Lower lobe of right lung (tissue), 2 donors: ENCODE measurements around the gene PHTF2. TPM values are rescaled to one million over a fixed set of nuclear protein-coding genes. Genes with fewer than 3 reads are reported as not detected.

Experiments used
- ATAC-seq, 2 donors: fragments of 200-7000 bp; cut with Tn5 transposase; one replicate each; pipeline ENCODE4 v1.9.1; 2020 to 2022; ENCODE audit warnings: mild to moderate bottlenecking in 2 of 2, moderate library complexity in 2 of 2
- DNase-seq: peaks from one replicate; pipeline ENCODE4 v3.0.0-alpha.2; 2020
- H3K27ac ChIP-seq: fragments of 200-600 bp; one replicate; pipeline ENCODE4 v1.8.0; 2022
- H3K27me3 ChIP-seq: fragments of 200-600 bp; one replicate; pipeline ENCODE4 v1.8.0; 2022; ENCODE audit warnings: low read depth
- H3K36me3 ChIP-seq: fragments of 200-600 bp; one replicate; pipeline ENCODE4 v1.8.0; 2022; ENCODE audit warnings: mild to moderate bottlenecking
- H3K4me1 ChIP-seq: fragments of 200-600 bp; one replicate; pipeline ENCODE4 v1.8.0; 2022
- H3K4me3 ChIP-seq: fragments of 200-600 bp; one replicate; pipeline ENCODE4 v1.8.0; 2022; ENCODE audit warnings: mild to moderate bottlenecking
- H3K9me3 ChIP-seq: fragments of 200-600 bp; one replicate; pipeline ENCODE4 v1.8.0; 2022
- intact Hi-C: fragments of 100-400 bp; cut with DNase I; formaldehyde crosslinking; loops from one replicate; pipeline ENCODE4 v1.11.0; 2022
- total RNA-seq: library from RNA; stranded (reverse); fragmentation: NEBNext Ultra II Directional; extraction: Animal tissue kit (Norgen Biotek cat#: 25700); gene quantifications from one replicate; pipeline ENCODE4 v1.2.1, GENCODE V29; 2021
- TF ChIP-seq, protein P1 (sequence below): fragments of 200-600 bp; IDR thresholded peaks from one replicate; pipeline ENCODE4 v1.8.0; 2022; ENCODE audit warnings: antibody characterized with exemption, mild to moderate bottlenecking
- donor health status: DM: no; HTN: yes; CAD: no; lungs with severe emphysema.

PHTF2 gene
- total RNA-seq, 1 donor from 2014 or later: 15.2 TPM

DNA sequence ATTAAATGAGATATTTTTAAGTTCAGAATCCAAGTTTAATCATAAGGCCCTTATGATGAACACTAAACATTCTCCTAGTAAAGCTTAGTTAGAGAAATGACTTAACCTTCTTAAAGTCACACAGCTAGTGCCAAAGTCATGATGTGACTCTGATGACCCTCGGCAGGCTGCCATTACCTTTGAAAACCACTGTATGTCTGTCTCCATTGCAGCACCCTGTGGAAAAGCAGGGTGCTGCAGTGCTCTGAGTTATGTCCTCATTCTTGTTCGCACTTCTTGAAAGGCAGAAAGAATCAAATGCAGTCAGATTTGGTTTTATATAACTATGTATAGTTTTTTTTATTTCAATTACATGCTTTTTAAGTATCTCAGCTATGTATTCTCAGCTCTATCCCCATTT, 105.0 kb downstream of the PHTF2 start:
- Histone ChIP-seq H3K36me3 (peaks cover 5% of the 10 kb centered on the region), H3K4me3 (no peak overlapping the region), H3K9me3 (no peaks in the 10 kb centered on the region), H3K4me1 (no peaks in the 10 kb centered on the region), H3K27ac (no peak overlapping the region), H3K27me3 (no peaks in the 10 kb centered on the region)
- no peak for DNase-seq
- no peak for ATAC-seq
- TF ChIP-seq, protein P1, sequence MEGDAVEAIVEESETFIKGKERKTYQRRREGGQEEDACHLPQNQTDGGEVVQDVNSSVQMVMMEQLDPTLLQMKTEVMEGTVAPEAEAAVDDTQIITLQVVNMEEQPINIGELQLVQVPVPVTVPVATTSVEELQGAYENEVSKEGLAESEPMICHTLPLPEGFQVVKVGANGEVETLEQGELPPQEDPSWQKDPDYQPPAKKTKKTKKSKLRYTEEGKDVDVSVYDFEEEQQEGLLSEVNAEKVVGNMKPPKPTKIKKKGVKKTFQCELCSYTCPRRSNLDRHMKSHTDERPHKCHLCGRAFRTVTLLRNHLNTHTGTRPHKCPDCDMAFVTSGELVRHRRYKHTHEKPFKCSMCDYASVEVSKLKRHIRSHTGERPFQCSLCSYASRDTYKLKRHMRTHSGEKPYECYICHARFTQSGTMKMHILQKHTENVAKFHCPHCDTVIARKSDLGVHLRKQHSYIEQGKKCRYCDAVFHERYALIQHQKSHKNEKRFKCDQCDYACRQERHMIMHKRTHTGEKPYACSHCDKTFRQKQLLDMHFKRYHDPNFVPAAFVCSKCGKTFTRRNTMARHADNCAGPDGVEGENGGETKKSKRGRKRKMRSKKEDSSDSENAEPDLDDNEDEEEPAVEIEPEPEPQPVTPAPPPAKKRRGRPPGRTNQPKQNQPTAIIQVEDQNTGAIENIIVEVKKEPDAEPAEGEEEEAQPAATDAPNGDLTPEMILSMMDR: peak; percentile 17
- intact Hi-C loops: no loop called here

DNA sequence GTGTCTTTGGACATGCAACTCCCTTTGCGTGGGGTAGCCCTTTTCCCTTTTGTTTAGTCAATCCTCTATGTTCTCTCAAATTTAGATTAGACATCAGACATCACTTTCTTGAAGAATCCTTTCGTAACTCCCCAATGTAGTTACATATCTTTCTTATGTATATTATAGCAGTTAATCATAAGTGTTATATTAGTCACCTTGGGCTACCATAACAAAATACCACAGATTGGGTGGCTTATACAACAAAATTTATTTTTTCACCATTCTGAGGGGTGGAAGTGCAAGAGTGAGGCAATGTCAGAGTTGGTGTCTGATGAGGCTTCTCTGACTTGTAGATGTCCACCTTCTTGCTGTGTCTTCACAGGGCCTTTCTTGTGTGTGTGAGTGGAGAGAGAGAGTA, 105.7 kb downstream of the PHTF2 start:
- TF ChIP-seq, protein P1: no peak
- no peaks in the 10 kb centered on the region for H3K9me3 ChIP-seq
- ATAC-seq (no peak), DNase-seq (no peak)
- no peak overlapping the region for H3K4me3 ChIP-seq
- no peaks in the 10 kb centered on the region for H3K27me3 ChIP-seq
- intact Hi-C loops: no loop called here
- no peaks in the 10 kb centered on the region for H3K4me1 ChIP-seq
- H3K27ac ChIP-seq: no peak overlapping the region
- H3K36me3 ChIP-seq: peaks cover 5% of the 10 kb centered on the region

DNA sequence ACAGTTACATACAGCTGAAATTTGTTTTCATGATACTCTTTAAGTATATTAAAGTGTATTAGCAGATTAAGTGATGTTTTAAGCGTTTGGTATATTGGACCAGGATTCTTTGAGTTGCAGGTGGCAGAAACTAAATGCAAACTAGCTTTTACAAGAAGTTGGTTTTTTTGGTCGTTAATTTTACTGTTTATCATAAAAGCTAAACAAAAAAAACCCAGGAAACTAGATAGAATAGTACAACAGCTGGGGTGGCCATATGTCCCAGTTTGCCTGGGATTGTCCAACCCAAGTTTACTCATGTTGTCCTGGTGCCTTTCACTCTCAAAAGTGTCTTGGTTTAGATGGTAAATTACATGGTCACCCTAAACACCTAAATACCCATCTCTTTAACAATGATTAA, 108.7 kb downstream of the PHTF2 start:
- Histone ChIP-seq H3K4me1 (no peaks in the 10 kb centered on the region), H3K27ac (no peak overlapping the region), H3K9me3 (no peaks in the 10 kb centered on the region), H3K4me3 (no peak overlapping the region), H3K27me3 (no peaks in the 10 kb centered on the region), H3K36me3 (no peaks in the 10 kb centered on the region)
- ATAC-seq (no peak), DNase-seq (no peak)
- intact Hi-C loops: no loop called here
- TF ChIP-seq, protein P1: no peak

DNA sequence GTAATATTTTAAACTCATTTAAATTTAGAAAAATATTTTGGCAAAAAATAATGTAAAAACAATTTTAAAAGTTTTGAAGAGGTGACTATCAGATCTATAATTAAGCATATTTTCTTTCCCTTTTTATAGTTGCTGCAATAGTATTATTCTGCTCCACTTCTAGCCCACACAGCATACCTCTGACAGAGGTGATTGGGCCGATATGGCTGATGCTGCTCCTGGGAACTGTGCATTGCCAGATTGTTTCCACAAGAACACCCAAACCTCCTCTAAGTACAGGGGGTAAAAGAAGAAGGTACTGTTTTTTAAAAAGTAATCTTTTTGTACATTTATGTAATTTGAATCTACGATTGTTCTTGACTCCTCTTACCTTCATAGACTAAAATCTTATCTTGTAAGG, 110.1 kb downstream of the PHTF2 start:
- Histone ChIP-seq H3K36me3 (no peaks in the 10 kb centered on the region), H3K4me1 (no peaks in the 10 kb centered on the region), H3K4me3 (no peak overlapping the region), H3K9me3 (no peaks in the 10 kb centered on the region), H3K27me3 (no peaks in the 10 kb centered on the region), H3K27ac (no peak overlapping the region)
- intact Hi-C loops: no loop called here
- TF ChIP-seq, protein P1: no peak
- ATAC-seq: no peak
- no peak for DNase-seq

DNA sequence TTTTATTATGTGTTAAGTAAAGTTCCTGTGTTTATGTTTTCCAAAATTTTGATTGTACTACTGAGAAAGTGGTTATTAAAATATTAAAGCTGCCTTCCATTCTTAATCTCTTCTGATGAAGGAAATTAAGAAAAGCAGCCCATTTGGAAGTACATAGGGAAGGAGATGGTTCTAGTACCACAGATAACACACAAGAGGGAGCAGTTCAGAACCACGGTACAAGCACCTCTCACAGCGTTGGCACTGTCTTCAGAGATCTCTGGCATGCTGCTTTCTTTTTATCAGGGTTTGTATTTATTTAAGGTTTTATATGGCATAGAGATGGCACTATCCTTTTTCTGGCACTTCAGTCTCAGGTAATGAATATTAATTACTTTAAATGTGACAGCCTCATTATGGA, 111.6 kb downstream of the PHTF2 start:
- no peak for ATAC-seq
- Histone ChIP-seq H3K9me3 (no peaks in the 10 kb centered on the region), H3K36me3 (no peaks in the 10 kb centered on the region), H3K27me3 (no peaks in the 10 kb centered on the region), H3K4me1 (no peaks in the 10 kb centered on the region), H3K27ac (no peak overlapping the region), H3K4me3 (no peak overlapping the region)
- DNase-seq: no peak
- TF ChIP-seq, protein P1: no peak
- intact Hi-C loops: no loop called here

DNA sequence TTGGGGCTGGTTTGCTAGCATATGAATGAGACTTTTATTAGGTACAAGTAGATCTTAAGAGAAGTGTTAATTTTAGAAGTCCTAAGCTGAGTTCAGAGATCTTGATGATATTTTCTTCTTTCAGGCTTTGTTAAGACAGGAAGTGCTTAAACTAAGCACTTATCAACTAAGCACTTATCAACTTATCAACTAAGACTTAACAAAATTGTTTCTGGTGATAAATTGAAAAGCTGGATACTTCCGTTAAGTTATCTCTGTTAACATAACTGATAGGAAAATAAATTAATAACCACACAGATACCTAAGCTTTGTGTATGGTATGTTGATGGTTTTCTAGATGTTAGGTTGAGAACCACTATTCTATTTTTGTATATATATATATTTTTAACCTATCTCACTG, 113.7 kb downstream of the PHTF2 start:
- intact Hi-C loops: no loop called here

More for the DNA sequence above, 113.7 kb downstream of the PHTF2 start:
- no peak overlapping the region for H3K4me3 ChIP-seq
- ATAC-seq (no peak), DNase-seq (no peak)
- H3K36me3 ChIP-seq: no peaks in the 10 kb centered on the region
- no peak overlapping the region for H3K27ac ChIP-seq
- H3K9me3 ChIP-seq: no peaks in the 10 kb centered on the region
- H3K27me3 ChIP-seq: no peaks in the 10 kb centered on the region
- no peaks in the 10 kb centered on the region for H3K4me1 ChIP-seq
- TF ChIP-seq, protein P1: no peak
